Naive thymus-derived CD4-positive, alpha-beta T cell (primary cell): ENCODE data around the gene FYN. TPM values are rescaled to one million over a fixed set of nuclear protein-coding genes. Genes with fewer than 3 reads are reported as not detected.

Experiments used
- ATAC-seq: fragments of 150-1000 bp; cut with Tn5 transposase; 2 replicates; pipeline ENCODE4 v1.10.0; 2021; ENCODE audit warnings: mild to moderate bottlenecking, moderate library complexity
- CTCF ChIA-PET: fragments of 350-600 bp; sonication (Branson Sonifier 250); formaldehyde crosslinking; loops from one replicate; lab custom pipeline; 2021; ENCODE audit warnings: antibody characterized with exemption; lab: Charles Lee
- POLR2A ChIA-PET: fragments of 350-600 bp; sonication (Branson Sonifier 250); formaldehyde crosslinking; loops from one replicate; lab custom pipeline; 2021; ENCODE audit warnings: antibody characterized with exemption, inconsistent platforms; lab: Charles Lee
- DNase-seq, 9 donors: peaks; one replicate each; pipeline versions ENCODE4 v3.0.0 to v3.0.0-alpha.2; 2020 to 2022; ENCODE audit warnings: mixed read lengths in 1 of 9
- H3K27ac ChIP-seq: one replicate; pipeline ENCODE4 v1.7.0; 2013; ENCODE audit warnings: mild to moderate bottlenecking, low read depth, low read length, moderate library complexity
- H3K27me3 ChIP-seq, 2 donors: one replicate each; pipeline ENCODE4 v1.7.0; 2013; ENCODE audit warnings: low read length in 2 of 2, mild to moderate bottlenecking in 2 of 2, moderate library complexity in 2 of 2; ENCODE audit not compliant: control insufficient read depth in 2 of 2, insufficient read depth in 2 of 2
- H3K36me3 ChIP-seq, 3 experiments: 1 replicate in 2 of 3; 2 replicates in 1 of 3; pipeline ENCODE4 v1.7.0; 2013; ENCODE audit warnings: low read length in 3 of 3, mild to moderate bottlenecking in 3 of 3, moderate library complexity in 1 of 3; ENCODE audit not compliant: insufficient read depth in 3 of 3, control insufficient read depth in 2 of 3
- H3K4me1 ChIP-seq, 2 donors: one replicate each; pipeline ENCODE4 v1.7.0; 2013; ENCODE audit warnings: low read length in 2 of 2, mild to moderate bottlenecking in 2 of 2, moderate library complexity in 1 of 2; ENCODE audit not compliant: control insufficient read depth in 2 of 2, insufficient read depth in 2 of 2
- H3K4me3 ChIP-seq: 2 replicates; pipeline ENCODE4 v1.7.0; 2013; ENCODE audit warnings: mild to moderate bottlenecking, low read length
- H3K9me3 ChIP-seq, 3 experiments: 1 replicate in 2 of 3; 2 replicates in 1 of 3; pipeline ENCODE4 v1.7.0; 2013; ENCODE audit warnings: low read length in 3 of 3; ENCODE audit not compliant: control insufficient read depth in 2 of 3
- H3K27ac Mint-ChIP-seq, 9 donors: one replicate each; pipeline ENCODE4 v1.8.0; 2020 to 2022; ENCODE audit warnings: mixed read lengths in 9 of 9, mild to moderate bottlenecking in 8 of 9, moderate library complexity in 5 of 9, inconsistent platforms in 2 of 9
- H3K27me3 Mint-ChIP-seq, 5 donors: one replicate each; pipeline ENCODE4 v1.8.0; 2021 to 2022; ENCODE audit warnings: mixed read lengths in 5 of 5, mild to moderate bottlenecking in 1 of 5
- H3K36me3 Mint-ChIP-seq, 5 donors: one replicate each; pipeline ENCODE4 v1.8.0; 2020 to 2022; ENCODE audit warnings: mixed read lengths in 5 of 5, mild to moderate bottlenecking in 3 of 5, inconsistent platforms in 1 of 5
- H3K4me1 Mint-ChIP-seq, 7 donors: one replicate each; pipeline ENCODE4 v1.8.0; 2020 to 2022; ENCODE audit warnings: mixed read lengths in 7 of 7, mild to moderate bottlenecking in 3 of 7, inconsistent platforms in 1 of 7
- H3K4me3 Mint-ChIP-seq, 10 donors: one replicate each; pipeline ENCODE4 v1.8.0; 2020 to 2022; ENCODE audit warnings: mild to moderate bottlenecking in 10 of 10, mixed read lengths in 10 of 10, moderate library complexity in 6 of 10, inconsistent platforms in 2 of 10
- H3K9me3 Mint-ChIP-seq, 11 donors: one replicate each; pipeline ENCODE4 v1.8.0; 2020 to 2022; ENCODE audit warnings: mixed read lengths in 11 of 11, mild to moderate bottlenecking in 4 of 11, inconsistent platforms in 1 of 11, moderate library complexity in 1 of 11
- intact Hi-C, 2 donors: fragments of 100-400 bp; cut with micrococcal nuclease; formaldehyde crosslinking; loops; one replicate each; pipeline ENCODE4 v1.15.1; 2023
- polyA plus RNA-seq, 2 donors: library from polyadenylated mRNA; unstranded; fragments of 300-500 nt; fragmentation: Illumina TruSeq; gene quantifications; one replicate each; pipeline ENCODE4 v1.2.3, GENCODE V29; 2021
- total RNA-seq, 6 experiments: library from RNA in 5 of 6; stranded (reverse) in 5 of 6; gene quantifications; 1 replicate in 5 of 6; 2 replicates in 1 of 6; pipeline ENCODE4 v1.2.3 and lab custom pipeline; 2021 to 2026

FYN gene
- total and polyA plus RNA-seq, 7 experiments from 2014 or later, result 200 to 720 (median 430) TPM

- no peak overlapping the region for H3K27ac ChIP-seq
- H3K4me3 Mint-ChIP-seq, result no peak overlapping the region
- no peaks in the 10 kb centered on the region for H3K36me3 ChIP-seq
- ChIA-PET CTCF (no interaction called here), POLR2A (interaction anchor here (1.0 to 2.0 kb wide), 3 partner anchors 9 to 18 kb away, joined by 3 to 5 read pairs (median 4); no protein-coding TSS in a partner anchor)
- ATAC-seq (no peak), DNase-seq (no peak)
- H3K27ac Mint-ChIP-seq, result no peak overlapping the region
- H3K4me1 ChIP-seq, result no peaks in the 10 kb centered on the region
- H3K27me3 Mint-ChIP-seq, result peaks cover 0 to 2% (median 0%) of the 10 kb centered on the region in 5 donors
- intact Hi-C loops, result no loop called here
- H3K4me3 ChIP-seq, result no peak overlapping the region
- H3K4me1 Mint-ChIP-seq, result no peaks in the 10 kb centered on the region
- H3K27me3 ChIP-seq, result no peaks in the 10 kb centered on the region
- H3K36me3 Mint-ChIP-seq, result no peaks in the 10 kb centered on the region
- H3K9me3 ChIP-seq, result no peaks in the 10 kb centered on the region
- H3K9me3 Mint-ChIP-seq, result peaks cover 0 to 1% (median 0%) of the 10 kb centered on the region in 11 donors
Observed at GRCh38 chr6:111898452-111898851, 25.2 kb upstream of the FYN start.

- Mint-ChIP-seq H3K9me3 (no peaks in the 10 kb centered on the region), H3K4me1 (peaks cover 0 to 3% (median 0%) of the 10 kb centered on the region in 7 donors), H3K4me3 (no peak overlapping the region), H3K36me3 (no peaks in the 10 kb centered on the region), H3K27me3 (peaks cover 0 to 7% (median 0%) of the 10 kb centered on the region in 5 donors), H3K27ac (no peak overlapping the region)
- DNase-seq (no peak), ATAC-seq (no peak)
- ChIA-PET CTCF (interaction anchor here (0.8 kb wide), 1 partner anchor 28 kb away, joined by 5 read pairs; no protein-coding TSS in a partner anchor), POLR2A (no interaction called here)
- no peak overlapping the region for H3K4me3 ChIP-seq
- no peaks in the 10 kb centered on the region for H3K9me3 ChIP-seq
- H3K4me1 ChIP-seq, result no peaks in the 10 kb centered on the region
- intact Hi-C loops, result loop anchor here in 1 of 2 donors (2.0 to 5.0 kb wide), 2 partner anchors 16 to 37 kb away; no protein-coding TSS in a partner anchor
- no peaks in the 10 kb centered on the region for H3K27me3 ChIP-seq
- H3K27ac ChIP-seq, result no peak overlapping the region
- H3K36me3 ChIP-seq, result no peaks in the 10 kb centered on the region
Observed at GRCh38 chr6:111894951-111895350, 21.7 kb upstream of the FYN start.

- no peaks in the 10 kb centered on the region for H3K9me3 ChIP-seq
- H3K4me3 ChIP-seq, result no peak overlapping the region
- H3K27me3 ChIP-seq, result no peaks in the 10 kb centered on the region
- Mint-ChIP-seq H3K9me3 (no peaks in the 10 kb centered on the region), H3K27ac (no peak overlapping the region), H3K36me3 (no peaks in the 10 kb centered on the region), H3K27me3 (peaks cover 0 to 11% (median 0%) of the 10 kb centered on the region in 5 donors), H3K4me1 (peaks cover 0 to 3% (median 0%) of the 10 kb centered on the region in 7 donors), H3K4me3 (no peak overlapping the region)
- H3K36me3 ChIP-seq, result no peaks in the 10 kb centered on the region
- DNase-seq (no peak), ATAC-seq (no peak)
- ChIA-PET POLR2A (no interaction called here), CTCF (no interaction called here)
- no peaks in the 10 kb centered on the region for H3K4me1 ChIP-seq
- no peak overlapping the region for H3K27ac ChIP-seq
- intact Hi-C loops, result loop anchor here in 1 of 2 donors (2.0 to 5.0 kb wide), 2 partner anchors 15 to 38 kb away; no protein-coding TSS in a partner anchor
Observed at GRCh38 chr6:111894272-111894671, 21.0 kb upstream of the FYN start.

- Mint-ChIP-seq H3K27ac (peak overlapping the region in 2 of 9 donors; percentile 20 to 42), H3K9me3 (peaks cover 0 to 2% (median 0%) of the 10 kb centered on the region in 11 donors), H3K27me3 (peaks cover 0 to 22% (median 0%) of the 10 kb centered on the region in 5 donors), H3K36me3 (no peaks in the 10 kb centered on the region), H3K4me1 (peaks cover 0 to 3% (median 0%) of the 10 kb centered on the region in 7 donors), H3K4me3 (no peak overlapping the region)
- H3K9me3 ChIP-seq, result no peaks in the 10 kb centered on the region
- intact Hi-C loops, result loop anchor here in 1 of 2 donors (5.0 kb wide), 1 partner anchor 40 kb away; no protein-coding TSS in a partner anchor
- no peak overlapping the region for H3K27ac ChIP-seq
- no peaks in the 10 kb centered on the region for H3K27me3 ChIP-seq
- H3K36me3 ChIP-seq, result no peaks in the 10 kb centered on the region
- no peaks in the 10 kb centered on the region for H3K4me1 ChIP-seq
- ChIA-PET CTCF (no interaction called here), POLR2A (no interaction called here)
- DNase-seq (no peak), ATAC-seq (no peak)
- no peak overlapping the region for H3K4me3 ChIP-seq
Observed at GRCh38 chr6:111892431-111892830, 19.2 kb upstream of the FYN start.

GRCh38 chr6:111890988-111891387 lies 17.7 kb upstream of the FYN start:
- no peaks in the 10 kb centered on the region for H3K9me3 ChIP-seq
- ATAC-seq (no peak), DNase-seq (no peak)
- Mint-ChIP-seq H3K36me3 (peaks cover 0 to 5% (median 0%) of the 10 kb centered on the region in 5 donors), H3K9me3 (peaks cover 0 to 6% (median 0%) of the 10 kb centered on the region in 11 donors), H3K27ac (no peak overlapping the region), H3K4me3 (no peak overlapping the region), H3K4me1 (peaks cover 0 to 3% (median 0%) of the 10 kb centered on the region in 7 donors), H3K27me3 (peaks cover 0 to 27% (median 0%) of the 10 kb centered on the region in 5 donors)
- H3K27me3 ChIP-seq, result no peaks in the 10 kb centered on the region
- no peak overlapping the region for H3K27ac ChIP-seq
- H3K4me3 ChIP-seq, result no peak overlapping the region
- intact Hi-C loops, result loop anchor here in 1 of 2 donors (5.0 kb wide), 1 partner anchor 41 kb away; no protein-coding TSS in a partner anchor
- H3K36me3 ChIP-seq, result no peaks in the 10 kb centered on the region
- ChIA-PET CTCF (no interaction called here), POLR2A (no interaction called here)
- no peaks in the 10 kb centered on the region for H3K4me1 ChIP-seq

GRCh38 chr6:111888928-111889695 lies 15.9 kb upstream of the FYN start:
- H3K27ac ChIP-seq, result no peak overlapping the region
- H3K4me1 ChIP-seq, result no peaks in the 10 kb centered on the region
- POLR2A ChIA-PET, result interaction anchor here (0.9 to 2.1 kb wide), 4 partner anchors 9 to 38 kb away, joined by 3 to 5 read pairs (median 4); partner anchors contain the start of gene FYN
- ATAC-seq (no peak), DNase-seq (no peak)
- H3K27me3 ChIP-seq, result no peaks in the 10 kb centered on the region
- no peak overlapping the region for H3K4me3 Mint-ChIP-seq
- no peaks in the 10 kb centered on the region for H3K9me3 ChIP-seq
- peaks cover 0 to 27% (median 0%) of the 10 kb centered on the region in 5 donors for H3K27me3 Mint-ChIP-seq
- no peak overlapping the region for H3K4me3 ChIP-seq
- H3K36me3 Mint-ChIP-seq, result peaks cover 0 to 10% (median 0%) of the 10 kb centered on the region in 5 donors
- CTCF ChIA-PET, result no interaction called here
- H3K9me3 Mint-ChIP-seq, result peaks cover 0 to 10% (median 3%) of the 10 kb centered on the region in 11 donors
- H3K27ac Mint-ChIP-seq, result no peak overlapping the region
- H3K36me3 ChIP-seq, result no peaks in the 10 kb centered on the region
- H3K4me1 Mint-ChIP-seq, result peaks cover 0 to 4% (median 0%) of the 10 kb centered on the region in 7 donors
- intact Hi-C loops, result no loop called here
